Neural progenitor cell (in vitro differentiated cells): ENCODE results near the gene KLHL11.

Experiments used
- EZH2 ChIP-seq: fragments of 200-600 bp; sonication (generic); IDR thresholded peaks from 2 replicates; pipeline ENCODE4 v1.6.1; 2017; ENCODE audit warnings: antibody characterized with exemption, mild to moderate bottlenecking, moderate library complexity
- EZH2phosphoT487 ChIP-seq: fragments of 200-600 bp; sonication (generic); IDR thresholded peaks from 2 replicates; pipeline ENCODE4 v1.6.1; 2017; ENCODE audit warnings: antibody characterized with exemption
- TF ChIP-seq, protein P1 (sequence below): fragments of 200-600 bp; sonication (generic); IDR thresholded peaks from 2 replicates; pipeline ENCODE4 v1.5.1; 2017; ENCODE audit warnings: antibody characterized with exemption, mild to moderate bottlenecking

GRCh38 chr17:41907185-41907556, 41.9 kb upstream of the KLHL11 start:
- TF ChIP-seq, protein P1, sequence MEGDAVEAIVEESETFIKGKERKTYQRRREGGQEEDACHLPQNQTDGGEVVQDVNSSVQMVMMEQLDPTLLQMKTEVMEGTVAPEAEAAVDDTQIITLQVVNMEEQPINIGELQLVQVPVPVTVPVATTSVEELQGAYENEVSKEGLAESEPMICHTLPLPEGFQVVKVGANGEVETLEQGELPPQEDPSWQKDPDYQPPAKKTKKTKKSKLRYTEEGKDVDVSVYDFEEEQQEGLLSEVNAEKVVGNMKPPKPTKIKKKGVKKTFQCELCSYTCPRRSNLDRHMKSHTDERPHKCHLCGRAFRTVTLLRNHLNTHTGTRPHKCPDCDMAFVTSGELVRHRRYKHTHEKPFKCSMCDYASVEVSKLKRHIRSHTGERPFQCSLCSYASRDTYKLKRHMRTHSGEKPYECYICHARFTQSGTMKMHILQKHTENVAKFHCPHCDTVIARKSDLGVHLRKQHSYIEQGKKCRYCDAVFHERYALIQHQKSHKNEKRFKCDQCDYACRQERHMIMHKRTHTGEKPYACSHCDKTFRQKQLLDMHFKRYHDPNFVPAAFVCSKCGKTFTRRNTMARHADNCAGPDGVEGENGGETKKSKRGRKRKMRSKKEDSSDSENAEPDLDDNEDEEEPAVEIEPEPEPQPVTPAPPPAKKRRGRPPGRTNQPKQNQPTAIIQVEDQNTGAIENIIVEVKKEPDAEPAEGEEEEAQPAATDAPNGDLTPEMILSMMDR: no peak
- TF ChIP-seq EZH2phosphoT487: no peak
- TF ChIP-seq EZH2: no peak
